Fibroblast of upper back skin (primary cell): ENCODE measurements around the gene TTLL8.
"Not testable (repeated sequence)": the region's sequence is repeated elsewhere in the genome, so short reads cannot be mapped to it uniquely, and the experiment has no call there.

Experiments used
- DNase-seq: peaks from one replicate; pipeline ENCODE4 v3.0.0-alpha.2; 2013

Gene TTLL8

DNA sequence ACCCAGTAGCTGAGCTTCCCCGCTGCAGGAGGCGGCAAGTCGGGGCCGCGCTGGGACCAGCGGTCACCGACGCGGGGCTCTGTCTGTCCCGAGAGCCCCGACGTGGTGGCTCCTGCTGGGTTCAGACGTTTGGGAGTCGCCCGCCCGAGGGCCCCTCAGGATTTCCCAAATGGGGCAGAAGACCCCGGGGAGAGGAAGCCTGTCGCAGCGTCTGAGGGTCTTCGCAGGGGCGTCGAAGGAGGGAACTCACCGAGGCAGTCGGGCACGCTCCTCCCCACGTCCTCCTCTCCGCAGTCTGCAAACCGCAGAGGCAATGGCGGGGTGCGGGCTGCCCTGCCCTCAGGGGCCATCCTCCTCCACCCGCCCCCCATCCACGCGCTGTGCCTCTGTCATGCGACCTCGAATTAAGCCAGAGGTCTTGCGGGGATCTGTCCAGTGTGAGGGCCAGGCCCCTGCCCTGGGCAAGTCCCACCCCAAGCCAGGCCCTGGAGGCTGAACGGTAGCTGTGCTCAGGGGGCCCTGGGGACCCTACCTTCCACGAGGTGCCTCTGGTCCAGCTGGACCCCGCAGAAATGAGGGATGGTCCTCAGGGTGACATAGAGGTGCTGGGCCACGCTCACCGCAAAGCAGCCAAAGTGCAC is 58.0 kb downstream of the TTLL8 start:
- DNase-seq = no peak

DNA sequence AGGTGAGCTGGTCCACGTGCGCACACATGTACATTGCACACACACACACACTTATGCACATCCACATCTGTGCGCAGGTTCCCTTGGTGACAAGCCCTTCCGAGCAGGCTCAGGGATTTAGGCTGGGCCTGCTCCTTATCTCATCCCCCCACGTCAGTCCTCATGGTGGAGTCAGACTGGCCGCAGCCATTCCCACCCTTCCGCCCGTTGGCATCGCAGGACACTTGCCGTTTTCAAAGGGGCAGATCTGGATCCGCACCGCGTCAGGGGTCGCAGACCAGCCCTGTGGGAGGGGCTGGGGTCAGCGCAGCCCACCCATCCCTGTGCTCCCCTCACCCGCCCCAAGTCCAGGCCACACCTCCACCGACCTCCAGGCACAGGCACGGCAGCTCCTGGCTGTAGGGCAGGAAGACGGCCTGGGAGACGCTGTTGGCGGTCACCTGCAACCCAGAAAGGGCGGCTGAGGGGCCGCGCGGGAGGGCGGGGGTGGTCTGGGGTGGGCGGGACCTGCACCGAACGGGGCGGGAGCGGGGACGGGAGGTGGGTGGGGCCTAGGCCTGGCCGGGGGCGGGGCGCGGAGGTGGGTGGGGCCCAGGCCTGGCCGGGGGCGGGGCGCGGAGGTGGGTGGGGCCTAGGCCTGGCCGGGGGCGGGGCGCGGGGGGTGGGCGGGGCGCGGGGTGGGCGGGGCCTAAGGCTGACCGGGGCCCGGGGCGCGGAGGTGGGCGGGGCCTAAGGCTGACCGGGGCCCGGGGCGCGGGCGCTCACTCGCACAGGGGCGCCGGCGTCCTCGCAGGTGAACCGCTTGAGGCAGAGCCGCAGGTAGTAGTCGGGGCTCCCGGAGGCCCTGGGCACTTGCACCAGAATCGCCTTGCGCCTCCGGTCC is 58.8 kb downstream of the TTLL8 start:
- no peak for DNase-seq

DNA sequence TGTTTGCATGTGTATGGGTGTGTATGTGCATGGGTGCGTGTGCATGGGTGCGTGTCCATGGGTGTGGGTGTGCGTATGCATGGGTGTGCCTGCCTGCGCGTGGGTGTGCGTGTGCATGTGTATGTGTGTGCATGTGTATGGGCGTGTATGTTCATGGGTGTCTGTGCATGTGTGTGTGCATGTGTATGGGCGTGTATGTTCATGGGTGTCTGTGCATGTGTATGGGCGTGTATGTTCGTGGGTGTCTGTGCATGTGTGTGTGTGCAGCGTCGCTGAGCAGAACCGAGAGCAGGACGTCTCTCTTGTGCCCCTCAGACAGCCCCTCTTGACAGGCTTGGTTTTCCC is 59.4 kb downstream of the TTLL8 start:
- DNase-seq = no peak

GRCh38 chr22:49997932-49998717 is 60.0 kb downstream of the TTLL8 start:
- no peak for DNase-seq

- DNase-seq = no peak
Observed at GRCh38 chr22:49997251-49997599, 60.9 kb downstream of the TTLL8 start.

DNA sequence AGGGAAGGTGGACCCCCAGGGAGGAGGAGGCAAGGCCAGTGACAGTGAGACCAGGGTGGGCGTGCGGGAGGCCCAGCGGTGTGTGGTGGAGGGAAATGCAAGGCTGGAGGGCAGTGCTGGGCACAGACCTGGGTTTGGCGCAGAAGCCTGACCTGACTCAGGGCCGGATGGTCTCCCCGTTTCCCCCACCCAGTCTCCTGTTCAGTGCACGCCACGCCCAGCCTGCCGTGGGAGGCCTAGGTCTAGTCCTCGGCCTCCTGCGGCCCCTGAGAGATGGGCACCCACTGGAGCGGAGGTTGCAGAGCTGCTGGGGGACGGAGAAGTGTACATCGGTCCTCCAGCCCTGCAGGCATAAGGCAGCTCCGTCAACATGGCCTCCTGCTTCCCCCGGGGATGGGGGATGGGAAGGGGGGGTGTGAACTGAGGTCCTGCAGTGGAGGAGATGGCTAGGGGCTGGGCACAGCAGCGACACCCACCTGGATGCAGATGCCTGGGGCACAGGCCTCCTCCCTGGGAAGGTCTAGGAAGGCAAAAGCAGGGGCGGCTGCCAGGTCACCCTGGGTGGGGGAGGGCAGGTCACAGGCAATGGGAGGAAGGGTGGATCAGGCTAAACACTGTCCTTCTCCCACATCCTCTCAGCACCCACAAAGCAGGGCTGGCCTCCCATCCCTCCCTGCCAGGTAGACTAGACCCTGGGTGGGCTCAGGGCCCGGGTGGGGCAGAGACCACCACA is 61.4 kb downstream of the TTLL8 start:
- no peak for DNase-seq

DNA sequence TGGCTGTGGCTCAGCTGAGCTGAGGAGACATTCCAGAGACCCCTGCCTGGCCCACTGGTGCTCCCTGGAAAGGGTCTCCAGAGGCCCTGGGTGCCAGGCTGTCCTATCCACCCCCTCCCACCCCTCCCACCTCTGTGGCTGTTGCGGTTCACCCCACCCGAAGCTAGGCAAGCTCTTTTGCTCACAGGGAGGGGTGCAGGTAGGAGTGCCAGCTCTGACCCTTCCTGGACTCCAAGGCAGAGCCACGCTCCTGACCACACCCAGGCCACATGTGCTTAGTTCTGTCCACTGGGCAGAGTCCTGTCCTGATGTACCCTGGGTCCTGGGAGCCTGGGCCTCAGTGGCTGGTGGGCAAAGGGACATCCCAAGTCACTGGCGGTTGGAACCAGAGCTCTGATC is 62.0 kb downstream of the TTLL8 start:
- no peak for DNase-seq

- DNase-seq = no peak
Observed at GRCh38 chr22:49995361-49996118, 62.6 kb downstream of the TTLL8 start.

DNA sequence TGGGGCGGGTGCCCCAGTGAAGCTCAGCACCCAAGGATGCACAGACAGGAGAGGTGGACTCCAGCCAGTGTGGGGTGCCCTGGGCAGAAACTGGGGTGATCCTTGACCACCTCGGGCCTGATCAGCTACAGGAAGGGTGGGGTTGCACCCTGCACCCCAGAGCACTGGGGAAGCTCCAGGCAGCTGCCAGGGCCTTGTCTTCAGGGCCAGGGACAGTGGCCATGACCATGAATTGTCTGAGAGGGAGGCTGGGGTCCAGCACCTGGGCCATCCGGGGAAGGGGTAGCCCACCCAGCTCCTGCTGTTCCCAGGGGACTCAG is 63.1 kb downstream of the TTLL8 start:
- no peak for DNase-seq

DNA sequence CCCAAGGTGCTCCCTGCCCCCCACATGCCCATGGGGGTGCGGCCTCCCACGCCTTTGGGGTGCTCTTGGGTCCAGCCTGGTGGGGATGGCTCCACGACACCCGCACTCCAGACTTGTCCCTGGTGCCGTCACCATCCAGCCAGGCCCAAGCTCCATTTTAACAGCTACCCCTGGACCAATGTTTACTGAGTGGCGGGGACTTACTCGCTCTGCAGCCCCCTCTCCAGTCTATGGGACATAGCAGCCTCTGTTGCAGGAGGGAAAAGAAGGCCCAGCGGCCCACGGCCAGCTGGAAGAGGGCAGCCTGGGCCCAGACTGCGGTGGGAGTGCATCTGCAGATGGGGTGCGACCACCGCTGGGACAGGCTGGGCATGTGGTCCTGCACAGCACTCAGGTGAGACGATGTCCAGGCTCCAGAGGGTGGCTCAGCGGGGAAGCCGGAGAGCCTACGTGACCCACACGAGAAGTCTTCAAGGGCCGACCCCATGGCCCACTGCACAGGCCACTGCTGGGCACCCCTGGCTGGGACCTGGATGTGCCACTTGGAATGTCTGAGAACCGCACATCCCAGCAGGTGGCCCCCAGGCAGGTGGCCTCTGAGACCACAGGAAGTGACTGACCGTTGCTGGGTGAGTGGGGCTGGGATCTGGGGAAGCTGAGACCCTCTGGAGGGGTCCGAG is 63.6 kb downstream of the TTLL8 start:
- no peak for DNase-seq

DNA sequence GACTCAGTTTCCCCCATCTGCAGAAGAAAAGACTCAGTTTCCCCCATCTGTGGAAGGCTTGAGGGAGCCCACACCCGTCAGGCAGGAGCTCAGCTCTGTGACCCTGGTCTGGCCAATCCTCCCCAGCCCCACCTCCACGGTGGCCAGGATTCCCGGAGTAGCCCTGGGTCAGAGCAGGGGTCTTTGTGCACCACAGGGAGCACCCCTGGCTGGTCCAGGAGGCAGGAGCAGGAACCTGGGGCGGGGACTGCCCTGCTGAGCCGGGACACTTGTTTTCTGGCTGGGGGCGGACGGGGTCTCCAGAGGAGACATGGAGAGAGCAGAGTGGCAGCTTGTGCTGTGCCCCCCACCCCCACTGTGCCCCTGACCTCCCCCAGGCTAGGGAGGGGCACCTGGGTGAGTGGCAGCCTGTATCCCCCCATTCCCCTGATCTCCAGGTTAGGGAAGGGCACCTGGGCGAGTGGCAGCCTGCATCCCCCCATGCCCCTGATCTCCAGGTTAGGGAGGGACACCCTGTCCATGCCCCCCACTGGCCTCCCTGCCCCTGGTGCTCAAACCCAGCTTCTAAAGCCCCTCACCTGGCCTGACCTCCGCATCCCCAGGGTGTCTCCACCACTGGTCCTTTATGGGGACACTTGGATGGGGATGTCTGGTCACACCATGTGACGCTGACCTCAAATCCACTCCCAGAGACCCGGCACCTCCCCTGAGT is 64.3 kb downstream of the TTLL8 start:
- no peak for DNase-seq

DNA sequence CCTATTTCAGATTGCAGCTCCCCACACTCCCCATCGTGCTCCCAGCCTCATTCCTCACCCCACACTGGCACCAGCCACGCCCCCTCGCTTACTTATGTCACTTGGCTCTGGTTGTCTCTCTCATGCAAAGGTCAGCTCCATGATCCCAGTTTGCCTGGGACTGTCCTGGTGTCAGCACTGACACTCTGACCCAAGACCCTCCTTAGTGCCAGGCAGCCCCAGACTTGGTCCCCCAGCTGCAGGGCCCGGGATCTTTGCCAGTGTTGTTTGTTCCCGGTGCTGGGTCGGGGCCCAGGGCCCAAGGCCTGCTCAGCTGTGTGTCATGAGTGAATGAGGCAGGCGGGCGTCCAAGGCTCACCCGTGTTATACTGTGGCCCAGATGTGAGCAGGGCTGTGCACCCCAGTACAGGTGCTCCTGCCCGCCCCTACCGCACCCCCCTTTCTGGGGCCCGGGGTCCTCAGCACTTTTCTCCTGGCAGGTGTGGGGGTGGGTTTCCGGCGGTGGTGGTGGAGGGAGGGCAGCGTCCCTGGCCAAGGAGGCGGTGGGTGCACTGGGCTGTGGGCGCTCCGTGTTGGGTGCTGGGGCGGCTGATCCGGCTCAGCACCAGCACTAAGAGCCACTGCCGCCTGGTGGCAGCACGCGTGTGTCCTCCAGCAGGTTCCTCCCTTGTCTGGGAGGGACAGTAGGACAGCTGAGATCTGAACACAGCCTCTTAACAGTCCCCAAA is 65.0 kb downstream of the TTLL8 start:
- peak; percentile 28 for DNase-seq

DNA sequence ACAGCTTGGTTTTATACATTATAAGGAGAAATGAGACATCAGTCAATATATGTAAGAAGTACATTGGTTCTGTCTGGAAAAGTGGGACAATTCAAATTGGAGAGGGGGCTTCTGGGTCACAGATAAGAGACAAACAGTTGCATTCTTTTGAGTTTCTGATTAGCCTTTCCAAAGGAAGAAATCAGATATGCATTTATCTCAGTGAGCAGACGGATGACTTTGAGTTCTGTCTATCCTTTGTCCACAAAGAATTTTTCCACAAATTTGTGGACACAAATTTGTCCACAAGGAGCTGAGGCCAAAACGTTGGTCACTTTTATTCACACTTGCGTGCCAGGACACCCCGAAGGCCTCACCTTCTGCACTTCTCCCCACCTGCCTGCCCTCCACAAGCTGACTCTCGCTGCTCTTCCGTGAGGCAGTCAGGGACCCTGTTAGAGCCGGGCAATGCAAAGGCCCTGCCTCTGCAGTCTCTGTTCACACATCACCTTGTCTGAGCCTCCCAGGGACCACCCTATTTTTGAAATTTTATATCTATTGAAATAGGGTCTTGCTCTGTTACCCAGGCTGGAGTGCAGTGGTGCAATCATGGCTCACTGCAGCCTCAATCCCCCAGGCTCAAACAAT is 66.1 kb downstream of the TTLL8 start:
- no peak for DNase-seq

- no peak for DNase-seq
Observed at GRCh38 chr22:49991167-49991566, 66.9 kb downstream of the TTLL8 start.

GRCh38 chr22:49989826-49990225 is 68.3 kb downstream of the TTLL8 start:
- not testable (repeated sequence) for DNase-seq

DNA sequence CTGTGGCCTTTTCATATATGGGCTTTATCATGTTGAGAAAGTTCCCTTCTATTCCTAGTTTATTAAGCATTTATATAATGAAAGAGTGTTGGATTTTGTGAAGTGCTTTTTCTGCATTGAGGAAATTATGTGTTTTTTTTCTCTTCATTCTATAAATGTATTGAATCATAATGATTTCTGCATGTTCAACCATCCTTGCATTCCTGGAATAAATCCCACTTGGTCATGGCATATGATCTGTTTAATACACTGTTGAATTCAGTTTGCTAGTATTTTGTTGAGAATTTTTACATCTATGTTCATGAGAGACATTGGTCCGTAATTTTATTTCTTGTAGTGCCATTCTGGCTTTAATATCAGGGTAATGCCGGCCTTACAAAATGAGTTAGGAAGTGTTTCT is 71.8 kb downstream of the TTLL8 start:
- DNase-seq = no peak

DNA sequence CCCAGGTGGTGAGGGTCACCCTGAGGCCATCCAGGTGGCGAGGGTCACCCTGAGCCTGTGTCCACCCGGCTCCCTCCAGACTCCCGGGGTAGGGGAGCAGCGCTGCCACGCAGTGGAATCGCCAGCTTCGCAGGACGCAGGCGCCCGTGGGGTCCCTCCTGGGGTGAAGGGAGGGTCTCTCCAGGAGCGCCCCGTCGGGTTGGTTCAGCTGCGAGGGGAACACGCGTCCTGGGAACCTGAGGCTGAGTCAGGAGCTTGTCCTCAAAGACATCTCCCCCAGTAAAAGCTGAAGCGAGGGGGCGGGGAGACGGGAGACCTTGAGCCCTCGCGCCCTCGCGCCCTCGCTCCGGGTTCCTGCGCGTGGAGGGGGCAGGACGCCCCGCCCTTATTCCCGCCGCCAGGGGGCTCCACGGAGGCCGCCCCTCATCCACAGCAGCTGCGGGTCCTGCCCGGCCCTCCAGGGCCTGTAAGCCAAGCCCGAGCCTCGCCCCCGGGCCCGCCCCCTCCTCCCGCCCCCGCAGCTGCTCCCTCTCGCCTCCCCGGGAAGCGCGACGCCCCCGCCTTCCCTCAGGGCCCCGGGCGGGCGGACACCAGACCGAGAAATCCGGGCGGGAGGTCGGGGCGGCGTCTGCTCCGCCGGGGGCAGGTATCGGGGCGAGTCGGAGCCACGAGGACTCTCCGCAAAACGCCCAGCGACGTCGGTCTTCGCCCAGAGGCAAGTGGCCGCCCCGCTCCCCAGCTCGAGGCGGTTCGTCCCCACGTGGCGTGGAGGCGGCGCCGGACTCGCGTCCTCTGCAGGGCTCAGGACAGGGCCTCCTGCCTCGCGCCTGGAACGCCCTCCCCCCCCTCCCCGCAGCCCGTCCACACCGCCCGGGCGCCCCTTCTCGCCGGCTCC is 74.7 kb downstream of the TTLL8 start:
- no peak for DNase-seq

DNA sequence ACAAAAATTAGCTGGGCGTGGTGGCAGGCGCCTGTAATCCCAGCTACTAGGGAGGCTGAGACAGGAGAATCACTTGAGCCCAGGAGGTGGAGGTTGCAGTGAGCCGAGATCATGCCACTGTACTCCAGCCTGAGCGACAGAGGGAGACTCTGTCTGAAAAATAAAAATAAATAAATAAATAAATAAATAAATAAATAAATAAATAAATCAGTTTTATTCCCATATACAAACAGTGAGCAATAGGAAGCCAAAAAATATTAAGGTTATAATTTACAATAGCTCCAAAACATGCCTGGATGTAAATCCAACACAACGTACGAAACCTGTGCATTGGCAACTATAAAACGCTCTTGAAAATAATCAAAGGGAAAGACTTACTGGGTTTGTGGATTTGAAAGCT is 76.3 kb downstream of the TTLL8 start:
- DNase-seq = not testable (repeated sequence)
